Renal pelvis (tissue), 12 donors: ENCODE results near the gene ELAVL4. TPM values are rescaled to one million over a fixed set of nuclear protein-coding genes. Genes with fewer than 3 reads are reported as not detected.

Experiments
- DNase-seq: peaks from one replicate; pipeline ENCODE4 v3.0.0-alpha.2; 2013
- long read RNA-seq, 16 experiments: transcript quantifications; one replicate each; lab custom pipeline, GENCODE V29; 2026
- polyA plus RNA-seq, 3 donors: library from polyadenylated mRNA; unstranded; fragments of 120-200 nt; gene quantifications; one replicate each; pipeline ENCODE4 v1.2.1, GENCODE V29; 2013; ENCODE audit not compliant: insufficient read length in 3 of 3

Gene ELAVL4
- 1 to 10 TPM; 1.4 to 4.4 (median 3.9) TPM for polyA plus RNA-seq
- long read RNA-seq, donor 1: 0 reads
- long read RNA-seq, donor 2, partial matches to known transcripts: 0 of 1 reads
- long read RNA-seq, donor 2, other reads (novel, unspliced or antisense): 0 of 1 reads
- long read RNA-seq, donor 3: 0 reads
- long read RNA-seq, donor 4: 0 reads
- long read RNA-seq, donor 5: 0 reads
- long read RNA-seq, donor 6: 0 reads
- long read RNA-seq, donor 7: 0 reads
- long read RNA-seq, donor 8: 0 reads
- long read RNA-seq, donor 9: 0 reads
- long read RNA-seq, donor 10: 0 reads
- long read RNA-seq, donor 11, partial matches to known transcripts: 0 of 2 reads
- long read RNA-seq, donor 11, other reads (novel, unspliced or antisense): 0 of 2 reads
- long read RNA-seq, donor 12: 0 reads
- long read RNA-seq, donor 13: 0 reads
- long read RNA-seq, donor 14: 0 reads
- long read RNA-seq, donor 15, partial matches to known transcripts: 0 of 5 reads
- long read RNA-seq, donor 15, other reads (novel, unspliced or antisense): 0 of 5 reads
- long read RNA-seq, donor 16: 0 reads

DNA sequence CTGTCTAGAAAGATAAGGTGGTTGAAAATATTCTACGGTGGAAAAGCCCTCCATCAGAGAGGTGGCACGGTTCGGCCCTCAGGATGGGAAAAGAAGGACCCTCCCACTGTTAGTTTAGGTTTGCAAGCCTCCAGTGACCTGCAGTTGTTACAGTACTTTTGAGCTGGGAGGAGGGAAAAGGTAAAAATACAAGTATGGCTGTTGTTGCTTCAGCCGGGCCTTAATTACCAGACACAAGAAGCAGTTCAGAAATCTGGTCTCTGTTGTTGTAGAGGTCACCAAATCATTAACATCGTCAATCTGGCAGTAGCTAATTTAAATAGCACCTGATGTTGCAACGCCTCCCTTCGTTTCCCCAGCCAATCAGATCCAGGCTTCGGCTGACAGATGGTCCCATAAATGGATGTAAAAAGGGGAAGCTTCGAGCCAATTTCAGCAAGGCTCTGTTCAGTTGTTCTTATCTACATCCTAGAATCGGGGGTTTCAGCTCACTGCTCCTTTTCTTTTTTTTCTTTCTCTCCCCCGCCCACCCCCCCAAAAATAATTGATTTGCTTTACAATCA lies at the start of gene ELAVL4:
Gene ELAVL4 (plus strand): TSS at position 424 of the 563 bp plus-strand sequence. CDS start 270 bp downstream, outside the sequence.
- DNase-seq: no peak

- DNase-seq: no peak
These were observed 48.4 kb upstream of the ELAVL4 start for GRCh38 chr1:50060279-50060678.

GRCh38 chr1:50066806-50067205 lies 41.9 kb upstream of the ELAVL4 start:
- no peak for DNase-seq

DNA sequence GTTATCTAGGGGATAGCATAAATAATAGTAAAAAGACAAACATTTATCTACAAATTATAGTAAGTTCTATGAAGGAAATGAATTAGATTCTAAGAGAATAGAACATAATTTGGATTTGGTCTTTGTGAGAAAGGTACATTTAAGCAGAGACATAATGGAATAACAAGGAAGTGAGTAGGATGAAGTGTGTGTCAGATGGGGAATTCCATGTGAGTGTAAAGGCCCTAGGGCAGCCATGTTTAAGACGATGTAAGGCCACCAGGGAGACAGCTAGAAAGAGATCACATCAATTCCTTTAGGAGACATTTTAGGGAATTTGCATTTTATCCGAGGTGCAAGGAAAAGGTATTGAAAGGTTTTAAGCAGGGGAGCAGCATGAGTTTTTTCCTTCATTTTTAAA lies 33.8 kb upstream of the ELAVL4 start:
- DNase-seq: no peak

GRCh38 chr1:50077273-50077672 lies 31.4 kb upstream of the ELAVL4 start:
- no peak for DNase-seq

DNA sequence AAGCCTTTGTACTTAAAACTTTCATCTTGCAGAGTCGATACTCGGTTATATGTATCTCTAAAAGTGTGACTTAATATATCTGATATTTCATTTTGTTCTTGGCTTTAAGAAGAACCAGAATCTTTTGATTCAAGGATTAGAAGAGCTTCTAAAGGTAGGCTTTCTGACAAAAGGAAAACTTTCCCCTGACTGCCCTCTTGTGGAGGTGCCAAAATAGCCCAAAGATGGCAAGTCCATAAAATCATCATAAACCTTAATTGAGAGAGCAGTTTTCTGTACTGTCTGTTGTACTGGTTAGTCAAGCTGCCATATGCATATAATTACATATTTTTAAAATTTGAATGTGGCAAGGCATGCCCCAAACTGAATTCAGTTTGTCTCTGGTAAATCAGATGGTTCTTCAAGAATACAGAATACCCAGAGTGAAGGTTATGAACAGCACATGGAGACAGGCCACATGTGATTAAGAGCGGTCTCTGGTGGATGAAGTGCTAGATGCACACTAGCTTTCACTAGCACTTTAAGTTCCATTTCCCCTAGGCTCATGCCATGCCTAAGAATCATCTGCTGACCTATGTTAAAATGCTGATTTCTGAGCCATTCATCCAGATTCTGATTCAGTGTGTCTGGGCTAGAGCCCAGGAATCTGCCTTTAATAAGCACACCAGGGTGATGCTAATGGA lies 27.7 kb upstream of the ELAVL4 start:
- DNase-seq: no peak

- DNase-seq: no peak
These were observed 24.3 kb upstream of the ELAVL4 start for GRCh38 chr1:50084389-50084788.

- DNase-seq: no peak
These were observed 17.7 kb upstream of the ELAVL4 start for GRCh38 chr1:50091068-50091467.

GRCh38 chr1:50095716-50096115 lies 13.0 kb upstream of the ELAVL4 start:
- no peak for DNase-seq

DNA sequence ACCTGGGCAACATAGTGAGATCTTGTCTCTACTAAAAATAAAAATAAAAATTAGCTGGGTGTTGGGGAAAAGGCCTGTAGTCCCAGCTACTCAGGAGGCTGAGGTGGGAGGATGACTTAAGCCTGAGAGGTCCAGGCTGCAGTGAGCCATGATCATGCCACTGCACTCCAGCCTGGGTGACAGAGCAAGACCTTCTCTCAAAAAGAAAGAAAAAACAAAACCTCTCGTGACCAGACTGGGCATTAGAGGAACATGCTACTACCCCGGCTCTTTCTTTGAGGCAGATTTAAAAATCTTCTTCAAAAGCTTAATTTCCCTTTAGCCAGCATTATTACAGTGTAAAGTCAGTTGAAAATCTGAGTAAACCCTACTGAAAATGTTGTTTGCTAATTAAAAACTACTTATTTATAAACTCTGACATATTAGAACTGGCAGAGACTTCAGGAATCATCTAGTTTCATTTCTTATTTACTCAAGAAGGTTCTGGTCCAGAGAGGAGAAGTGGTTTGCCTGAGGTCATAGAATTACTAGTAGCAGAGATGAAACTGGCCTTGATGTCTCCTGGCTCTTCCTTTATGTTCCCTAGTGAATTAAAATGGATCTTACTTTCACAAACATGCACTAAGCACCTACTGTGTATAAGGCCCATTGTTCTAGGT lies 11.6 kb upstream of the ELAVL4 start:
- no peak for DNase-seq

GRCh38 chr1:50097791-50098190 lies 10.9 kb upstream of the ELAVL4 start:
- DNase-seq: no peak

DNA sequence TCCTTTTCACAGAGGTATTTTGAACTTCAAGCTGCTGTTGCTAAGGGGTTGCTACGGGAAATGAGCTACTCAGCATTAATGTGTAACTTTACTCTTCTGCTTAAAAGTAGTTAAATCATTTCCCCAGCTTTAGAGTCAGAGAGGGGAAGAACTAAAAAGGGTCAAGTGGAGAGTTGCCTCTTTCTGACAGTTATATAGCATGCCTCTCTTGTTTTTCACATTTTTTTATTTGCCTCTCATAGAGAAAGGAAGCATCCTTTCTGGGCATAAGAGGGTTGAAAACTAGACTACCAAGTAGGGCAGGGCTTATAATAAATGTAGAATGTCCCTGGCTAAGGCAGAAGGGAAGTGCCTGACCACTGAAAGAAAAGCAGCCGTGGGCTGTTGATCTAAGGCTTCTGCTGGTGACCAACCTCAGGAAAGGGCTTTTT lies 10.1 kb upstream of the ELAVL4 start:
- DNase-seq: peak; percentile 59

DNA sequence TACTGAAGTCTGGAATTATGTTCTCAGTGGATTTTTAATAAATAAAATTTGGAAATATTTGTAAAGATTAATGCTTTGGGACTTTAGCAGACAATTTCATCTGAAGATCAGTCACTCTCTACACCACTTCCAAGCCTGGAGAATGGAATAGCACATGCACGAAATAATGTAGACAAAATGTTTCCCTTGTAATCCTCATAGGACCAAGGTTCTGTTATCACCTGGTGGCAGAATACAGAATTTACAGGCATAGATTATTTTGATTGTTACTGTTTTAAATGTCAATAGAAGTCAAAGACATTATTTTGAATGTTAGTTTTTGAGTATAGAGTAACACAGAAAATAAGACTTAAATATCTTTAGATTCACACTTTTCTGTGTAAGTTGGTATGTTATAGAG lies 9.1 kb upstream of the ELAVL4 start:
- no peak for DNase-seq

GRCh38 chr1:50103615-50104081 lies 5.1 kb upstream of the ELAVL4 start:
- no peak for DNase-seq

DNA sequence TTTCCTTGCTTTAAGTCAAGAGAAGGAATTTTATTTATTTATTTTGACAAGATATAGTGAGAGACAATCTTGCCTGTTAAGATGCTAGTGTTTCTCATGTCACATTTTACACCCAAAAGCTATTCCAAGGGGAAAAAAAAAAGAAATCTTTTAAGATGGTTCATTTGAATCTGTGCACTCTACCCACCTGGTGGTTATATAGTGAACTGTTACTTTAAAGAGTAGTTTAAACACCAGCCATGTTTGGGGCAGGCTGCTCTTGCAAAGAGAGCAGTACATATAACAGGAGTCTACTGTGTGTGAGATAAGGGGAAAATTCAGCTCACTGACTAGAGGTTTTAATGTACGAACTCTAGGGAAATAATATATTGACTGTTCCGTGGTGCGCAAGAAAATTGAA lies 3.3 kb upstream of the ELAVL4 start:
- no peak for DNase-seq

DNA sequence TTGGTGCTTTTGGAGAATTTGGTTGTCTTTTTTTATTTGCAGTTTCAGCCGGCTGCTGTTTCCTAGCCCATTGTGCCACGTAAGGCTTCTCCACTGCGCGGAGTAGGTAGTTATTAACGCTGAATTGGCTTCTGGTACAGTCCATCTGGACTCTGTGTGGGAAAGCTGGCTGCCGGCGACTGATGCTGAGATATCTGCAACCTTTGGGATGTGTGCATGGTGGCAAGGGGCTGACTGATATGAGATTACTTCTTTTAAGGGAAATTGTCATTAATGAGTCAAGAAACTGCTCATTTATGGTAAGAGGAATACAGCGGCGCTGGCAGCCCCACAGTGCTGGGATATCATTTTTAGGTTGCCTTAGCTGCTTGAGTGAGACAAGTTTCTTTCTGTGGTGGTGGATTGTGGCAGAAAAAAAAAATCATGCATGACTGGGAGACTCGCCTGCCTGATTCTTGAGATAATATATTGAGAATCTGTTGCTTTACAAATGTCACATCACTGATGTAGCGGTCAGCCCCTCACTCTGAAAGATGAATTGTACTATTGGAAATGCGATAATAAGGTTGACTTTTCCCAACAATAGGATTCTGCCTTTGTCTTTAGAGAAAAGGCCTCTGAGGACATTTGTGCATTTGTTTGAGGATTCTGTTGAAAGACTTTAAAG lies 2.5 kb upstream of the ELAVL4 start:
- DNase-seq: no peak

- DNase-seq: no peak
These were observed 396 bp downstream of the ELAVL4 start for GRCh38 chr1:50109116-50109515.

- peak; percentile 80 for DNase-seq
These were observed 941 bp downstream of the ELAVL4 start for GRCh38 chr1:50109647-50110075.

DNA sequence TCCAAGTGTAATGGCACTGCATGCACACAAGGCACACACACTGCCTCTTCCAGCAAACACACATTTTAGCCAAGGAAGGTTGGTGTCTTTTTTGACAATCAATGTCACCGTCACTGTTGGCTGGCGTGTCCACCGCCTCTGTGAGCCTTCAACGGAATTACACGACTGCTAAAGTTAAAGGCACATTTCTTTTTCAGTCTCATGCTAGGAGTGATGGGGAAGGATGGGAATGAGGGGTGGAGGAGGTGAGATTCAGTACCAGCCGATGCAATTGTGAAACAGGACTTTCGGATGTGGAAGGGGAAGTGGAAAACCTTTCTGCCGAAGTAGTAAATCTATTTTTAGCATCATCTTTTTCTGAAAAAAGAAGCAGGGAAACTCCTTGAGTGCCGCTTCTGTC lies 1.4 kb downstream of the ELAVL4 start:
- DNase-seq: no peak

GRCh38 chr1:50110656-50111055 lies 1.9 kb downstream of the ELAVL4 start:
- DNase-seq: peak; percentile 31

DNA sequence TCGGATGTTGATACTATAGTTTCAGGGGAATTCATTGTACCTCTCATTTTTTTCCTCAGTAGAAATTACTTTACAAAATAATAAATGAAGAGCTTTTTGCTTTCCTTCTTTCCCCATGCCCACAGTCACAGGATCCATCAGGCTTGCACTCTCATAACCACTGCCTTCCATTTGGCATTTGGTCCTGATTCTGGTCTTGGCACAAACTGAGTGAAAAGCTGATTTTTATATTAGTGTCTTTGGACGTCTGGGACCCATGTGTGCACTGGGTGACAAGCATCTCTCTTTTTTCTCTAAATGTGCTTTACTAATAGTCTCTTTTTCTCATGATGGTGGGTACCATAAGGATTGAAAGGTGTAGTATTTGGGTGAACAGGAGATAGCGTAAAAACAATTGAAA lies 2.8 kb downstream of the ELAVL4 start:
- DNase-seq: no peak
